Loucy (cell line): Measurements from ENCODE around the gene FBXO22.

Experiments used
- H2AFZ ChIP-seq: fragments of 200-600 bp; sonication (generic); 2 replicates; pipeline ENCODE4 v1.6.0; 2016; ENCODE audit warnings: antibody characterized with exemption, mild to moderate bottlenecking, low read length, moderate library complexity
- H3F3A ChIP-seq: fragments of 200-600 bp; 2 replicates; pipeline ENCODE4 v1.6.0; 2016; ENCODE audit warnings: antibody characterized with exemption, low read depth, mild to moderate bottlenecking
- H3K27me3 ChIP-seq: fragments of 200-600 bp; sonication (generic); 2 replicates; pipeline ENCODE4 v1.6.1; 2014; ENCODE audit warnings: low read length, mild to moderate bottlenecking; ENCODE audit not compliant: insufficient read depth, poor library complexity, severe bottlenecking
- H3K36me3 ChIP-seq: fragments of 200-600 bp; sonication (generic); 2 replicates; pipeline ENCODE4 v1.6.1; 2016; ENCODE audit warnings: low read length; ENCODE audit not compliant: insufficient read depth
- H3K4me1 ChIP-seq: fragments of 200-600 bp; sonication (generic); 2 replicates; pipeline ENCODE4 v1.5.1; 2014; ENCODE audit warnings: low read length, mild to moderate bottlenecking; ENCODE audit not compliant: insufficient read depth, poor library complexity, severe bottlenecking
- H3K4me2 ChIP-seq: fragments of 200-600 bp; sonication (generic); 2 replicates; pipeline ENCODE4 v1.6.0; 2014; ENCODE audit warnings: antibody characterized with exemption, low read length, low read depth, mild to moderate bottlenecking; ENCODE audit not compliant: poor library complexity, severe bottlenecking
- H3K4me3 ChIP-seq: fragments of 200-600 bp; sonication (generic); 2 replicates; pipeline ENCODE4 v1.5.1; 2014; ENCODE audit warnings: low read length, mild to moderate bottlenecking, mixed read lengths; ENCODE audit not compliant: poor library complexity, severe bottlenecking
- H3K79me2 ChIP-seq: fragments of 200-600 bp; sonication (generic); 2 replicates; pipeline ENCODE4 v1.6.1; 2014; ENCODE audit warnings: low read length; ENCODE audit not compliant: insufficient read depth
- H3K9ac ChIP-seq: fragments of 200-600 bp; sonication (generic); 2 replicates; pipeline ENCODE4 v1.6.0; 2014; ENCODE audit warnings: mild to moderate bottlenecking, low read depth, low read length, moderate library complexity; ENCODE audit not compliant: poor library complexity, severe bottlenecking
- H3K9me2 ChIP-seq: fragments of 200-600 bp; sonication (generic); replicated peaks from 2 replicates; pipeline ENCODE4 v1.6.1; 2016; ENCODE audit warnings: low read depth, low read length, mixed read lengths
- H3K9me3 ChIP-seq: fragments of 200-600 bp; sonication (generic); 2 replicates; pipeline ENCODE4 v1.6.1; 2014; ENCODE audit warnings: mild to moderate bottlenecking, antibody characterized with exemption, low read length, low read depth; ENCODE audit not compliant: insufficient read depth
- H4K20me1 ChIP-seq: fragments of 200-600 bp; sonication (generic); 2 replicates; pipeline ENCODE4 v1.6.0; 2014; ENCODE audit warnings: antibody characterized with exemption, low read length, mild to moderate bottlenecking; ENCODE audit not compliant: insufficient read depth, poor library complexity, severe bottlenecking
- EZH2phosphoT487 ChIP-seq: fragments of 200-600 bp; IDR thresholded peaks from 2 replicates; pipeline ENCODE4 v1.6.1; 2018; ENCODE audit warnings: antibody characterized with exemption, mild to moderate bottlenecking, moderate library complexity, borderline replicate concordance
- TF ChIP-seq, protein P1 (sequence below): fragments of 200-600 bp; sonication (generic); conservative IDR thresholded peaks from 2 replicates; pipeline ENCODE4 v1.5.1; 2014; ENCODE audit warnings: mild to moderate bottlenecking, antibody characterized with exemption, low read length

The FBXO22 gene

GRCh38 chr15:75872403-75872990 lies 31.2 kb upstream of the FBXO22 start:
- no peaks in the 10 kb centered on the region for H3K9me2 ChIP-seq
- H3K9me3 ChIP-seq, result no peaks in the 10 kb centered on the region
- H3K4me3 ChIP-seq, result no peak overlapping the region
- TF ChIP-seq EZH2phosphoT487, result no peak
- TF ChIP-seq, protein P1, sequence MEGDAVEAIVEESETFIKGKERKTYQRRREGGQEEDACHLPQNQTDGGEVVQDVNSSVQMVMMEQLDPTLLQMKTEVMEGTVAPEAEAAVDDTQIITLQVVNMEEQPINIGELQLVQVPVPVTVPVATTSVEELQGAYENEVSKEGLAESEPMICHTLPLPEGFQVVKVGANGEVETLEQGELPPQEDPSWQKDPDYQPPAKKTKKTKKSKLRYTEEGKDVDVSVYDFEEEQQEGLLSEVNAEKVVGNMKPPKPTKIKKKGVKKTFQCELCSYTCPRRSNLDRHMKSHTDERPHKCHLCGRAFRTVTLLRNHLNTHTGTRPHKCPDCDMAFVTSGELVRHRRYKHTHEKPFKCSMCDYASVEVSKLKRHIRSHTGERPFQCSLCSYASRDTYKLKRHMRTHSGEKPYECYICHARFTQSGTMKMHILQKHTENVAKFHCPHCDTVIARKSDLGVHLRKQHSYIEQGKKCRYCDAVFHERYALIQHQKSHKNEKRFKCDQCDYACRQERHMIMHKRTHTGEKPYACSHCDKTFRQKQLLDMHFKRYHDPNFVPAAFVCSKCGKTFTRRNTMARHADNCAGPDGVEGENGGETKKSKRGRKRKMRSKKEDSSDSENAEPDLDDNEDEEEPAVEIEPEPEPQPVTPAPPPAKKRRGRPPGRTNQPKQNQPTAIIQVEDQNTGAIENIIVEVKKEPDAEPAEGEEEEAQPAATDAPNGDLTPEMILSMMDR, result no peak
- H3K79me2 ChIP-seq, result peaks cover 19% of the 10 kb centered on the region
- no peak overlapping the region for H2AFZ ChIP-seq
- H3K4me1 ChIP-seq, result no peaks in the 10 kb centered on the region
- H3F3A ChIP-seq, result no peaks in the 10 kb centered on the region
- peaks cover 4% of the 10 kb centered on the region for H4K20me1 ChIP-seq
- H3K36me3 ChIP-seq, result peaks cover 84% of the 10 kb centered on the region
- no peaks in the 10 kb centered on the region for H3K27me3 ChIP-seq
- H3K4me2 ChIP-seq, result no peak overlapping the region
- H3K9ac ChIP-seq, result no peak overlapping the region

DNA sequence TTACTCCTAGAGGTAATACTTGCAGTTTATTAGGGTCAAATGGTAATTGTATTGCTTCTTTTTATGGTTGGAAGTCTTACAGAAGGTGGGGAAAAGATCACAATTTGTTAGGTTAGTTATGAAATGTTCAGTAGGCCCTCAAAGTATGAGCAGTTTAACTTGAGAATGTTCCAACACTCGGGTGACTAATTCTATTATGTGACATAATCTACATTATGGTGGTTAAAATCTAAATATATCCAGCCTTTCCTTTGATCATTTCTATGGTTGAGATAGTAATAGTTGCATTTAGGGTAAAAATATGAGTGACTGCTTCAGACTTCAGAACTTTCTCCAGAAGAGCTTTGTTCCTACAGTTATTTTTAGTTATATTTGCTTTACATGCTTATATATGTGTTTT lies 19.6 kb upstream of the FBXO22 start:
- H3K4me3 ChIP-seq, result no peak overlapping the region
- H3K27me3 ChIP-seq, result no peaks in the 10 kb centered on the region
- peaks cover 78% of the 10 kb centered on the region for H3K36me3 ChIP-seq
- TF ChIP-seq, protein P1, result no peak
- no peak for TF ChIP-seq EZH2phosphoT487
- H3K79me2 ChIP-seq, result no peaks in the 10 kb centered on the region
- H2AFZ ChIP-seq, result no peak overlapping the region
- H4K20me1 ChIP-seq, result peaks cover 11% of the 10 kb centered on the region
- no peak overlapping the region for H3K4me2 ChIP-seq
- no peaks in the 10 kb centered on the region for H3K4me1 ChIP-seq
- no peaks in the 10 kb centered on the region for H3K9me3 ChIP-seq
- no peaks in the 10 kb centered on the region for H3K9me2 ChIP-seq
- H3K9ac ChIP-seq, result no peak overlapping the region
- no peaks in the 10 kb centered on the region for H3F3A ChIP-seq

DNA sequence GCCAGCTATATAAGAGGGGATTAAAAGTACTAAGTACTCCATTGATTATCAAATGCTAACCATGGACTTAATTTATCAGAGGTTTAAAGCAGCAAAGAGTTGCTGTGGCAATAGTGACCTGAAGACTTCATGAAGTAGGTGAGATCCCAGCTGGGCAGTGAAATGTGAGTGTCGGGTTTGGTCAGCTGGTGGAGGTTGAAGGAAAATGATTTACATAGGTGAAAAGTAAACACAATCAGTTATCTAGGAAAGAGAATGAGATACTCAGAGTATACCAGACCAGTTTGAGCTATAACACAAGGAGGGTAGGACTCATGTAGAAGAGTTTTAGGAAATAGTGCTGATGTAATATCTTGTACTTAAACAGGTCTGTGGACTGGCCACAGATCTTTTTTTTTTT lies 16.5 kb upstream of the FBXO22 start:
- no peaks in the 10 kb centered on the region for H3K4me1 ChIP-seq
- H3K9ac ChIP-seq, result no peak overlapping the region
- no peaks in the 10 kb centered on the region for H3F3A ChIP-seq
- no peak overlapping the region for H3K4me3 ChIP-seq
- no peaks in the 10 kb centered on the region for H3K9me2 ChIP-seq
- H3K36me3 ChIP-seq, result peaks cover 79% of the 10 kb centered on the region
- no peaks in the 10 kb centered on the region for H3K27me3 ChIP-seq
- H2AFZ ChIP-seq, result no peak overlapping the region
- H3K9me3 ChIP-seq, result no peaks in the 10 kb centered on the region
- H3K79me2 ChIP-seq, result no peaks in the 10 kb centered on the region
- TF ChIP-seq EZH2phosphoT487, result no peak
- TF ChIP-seq, protein P1, result no peak
- H3K4me2 ChIP-seq, result no peak overlapping the region
- H4K20me1 ChIP-seq, result peaks cover 6% of the 10 kb centered on the region
